K562 (cell line): Measurements from ENCODE around the gene SORCS2. TPM values are rescaled to one million over a fixed set of nuclear protein-coding genes. Genes with fewer than 3 reads are reported as not detected.

Source experiments
- ATAC-seq: fragments of 200-7000 bp; cut with Tn5 transposase; 3 replicates; pipeline ENCODE4 v1.9.1; 2020; ENCODE audit warnings: moderate library complexity
- BruUV-seq: library from RNA; stranded (reverse); fragments of 400-500 nt; replicated peaks from 2 replicates; lab custom pipeline; 2021; lab: Mats Ljungman, UMichigan
- CTCF ChIA-PET: fragments of 300-600 bp; formaldehyde crosslinking; extraction: SDS; loops from one replicate; lab custom pipeline; 2021; ENCODE audit warnings: low intra/inter-chr PET ratio; lab: Yijun Ruan, JAX
- POLR2A ChIA-PET: fragments of 300-600, 350-650 bp; sonication (Branson Sonifier 250); formaldehyde crosslinking; extraction: SDS; loops from one replicate; lab custom pipeline; 2021; ENCODE audit warnings: antibody characterized with exemption, inconsistent platforms; lab: Yijun Ruan, JAX
- DNase-seq, 4 experiments: peaks; one replicate each; pipeline versions ENCODE4 v3.0.0 to v3.0.0-alpha.2; 2011 to 2018; ENCODE audit warnings: low spot score in 3 of 4, mixed read lengths in 3 of 4; ENCODE audit errors: extremely low read depth in 1 of 4
- FAIRE-seq: peaks from 2 replicates; lab custom pipeline; 2011; peaks lifted over from hg19 to GRCh38; lab: Jason Lieb, UNC
- H2AFZ ChIP-seq: 2 replicates; pipeline ENCODE4 v1.6.0; 2011; ENCODE audit warnings: low read depth, low read length, control low read depth, inconsistent platforms
- H3K27ac ChIP-seq: fragments of 200-600 bp; 3 replicates; pipeline ENCODE4 v1.8.0; 2011; ENCODE audit warnings: low read depth, mild to moderate bottlenecking, control low read depth, inconsistent platforms, low read length, moderate library complexity, mixed read lengths; ENCODE audit errors: extremely low read depth
- H3K27me3 ChIP-seq, 2 experiments: fragments of 300-600 bp in 1 of 2; 2 replicates in 1 of 2; 3 replicates in 1 of 2; pipeline versions ENCODE4 v1.6.0 to v1.8.0; 2011; ENCODE audit warnings: inconsistent platforms in 2 of 2, low read length in 2 of 2, mild to moderate bottlenecking in 1 of 2, mixed read lengths in 1 of 2, moderate library complexity in 1 of 2; ENCODE audit not compliant: control insufficient read depth in 2 of 2, insufficient read depth in 2 of 2
- H3K36me3 ChIP-seq: fragments of 300-600 bp; 3 replicates; pipeline ENCODE4 v1.8.0; 2011; ENCODE audit warnings: mild to moderate bottlenecking, low read length, inconsistent platforms; ENCODE audit not compliant: control insufficient read depth, insufficient read depth
- H3K4me1 ChIP-seq, 2 experiments: fragments of 200-600 bp in 1 of 2; replicated peaks in 1 of 2; 2 replicates in 1 of 2; 3 replicates in 1 of 2; pipeline versions ENCODE4 v1.5.1 to v1.8.0; 2011; ENCODE audit warnings: inconsistent platforms in 2 of 2, low read length in 2 of 2, mild to moderate bottlenecking in 1 of 2, mixed read lengths in 1 of 2, moderate library complexity in 1 of 2; ENCODE audit not compliant: control insufficient read depth in 2 of 2, insufficient read depth in 2 of 2
- H3K4me2 ChIP-seq: 2 replicates; pipeline ENCODE4 v1.6.1; 2011; ENCODE audit warnings: low read length, control low read depth, inconsistent platforms, mixed read lengths; ENCODE audit not compliant: insufficient read depth
- H3K4me3 ChIP-seq: fragments of 200-600 bp; sonication (generic), shearing (Covaris generic); 2 replicates; pipeline ENCODE4 v1.5.1; 2016; ENCODE audit warnings: control low read depth, inconsistent platforms
- H3K79me2 ChIP-seq: fragments of 200-600 bp; 3 replicates; pipeline ENCODE4 v1.8.0; 2011; ENCODE audit warnings: low read length, inconsistent platforms; ENCODE audit not compliant: control insufficient read depth, insufficient read depth
- H3K9ac ChIP-seq, 2 experiments: 2 replicates each; pipeline versions ENCODE4 v1.6.0 to v1.6.1; 2011; ENCODE audit warnings: low read depth in 2 of 2, low read length in 2 of 2, control low read depth in 1 of 2, inconsistent platforms in 1 of 2, mild to moderate bottlenecking in 1 of 2, mixed read lengths in 1 of 2; ENCODE audit not compliant: insufficient read depth in 1 of 2
- H3K9me1 ChIP-seq: one replicate; pipeline ENCODE4 v1.6.0; 2011; ENCODE audit warnings: inconsistent platforms, mild to moderate bottlenecking, low read length, moderate library complexity; ENCODE audit not compliant: control insufficient read depth, insufficient read depth
- H3K9me3 ChIP-seq: replicated peaks from 2 replicates; pipeline ENCODE4 v1.5.1; 2011; ENCODE audit warnings: low read depth, low read length, inconsistent platforms; ENCODE audit not compliant: control insufficient read depth, insufficient read depth
- H4K20me1 ChIP-seq: replicated peaks from 2 replicates; pipeline ENCODE4 v1.6.1; 2011; ENCODE audit warnings: low read length, inconsistent platforms, mixed read lengths; ENCODE audit not compliant: control insufficient read depth, insufficient read depth
- BACH1 ChIP-seq: fragments of 200-800 bp; sonication (Bioruptor generic); IDR thresholded peaks from 2 replicates; pipeline ENCODE4 v1.6.1; 2016; ENCODE audit warnings: missing genetic modification characterization, missing compliant biosample characterization
- BDP1 ChIP-seq: IDR thresholded peaks from 3 replicates; pipeline ENCODE4 v1.6.1; 2011; ENCODE audit not compliant: insufficient read length, insufficient read depth
- BRD9 ChIP-seq: fragments of 450-650 bp; IDR thresholded peaks from 2 replicates; pipeline ENCODE4 v1.6.1; 2018; ENCODE audit warnings: low read depth; ENCODE audit not compliant: partially characterized antibody
- CC2D1A ChIP-seq: fragments of 450-650 bp; IDR thresholded peaks from 2 replicates; pipeline ENCODE4 v1.6.1; 2017; ENCODE audit warnings: mild to moderate bottlenecking
- HLTF ChIP-seq: fragments of 450-650 bp; IDR thresholded peaks from 2 replicates; pipeline ENCODE4 v1.6.1; 2016
- ZFP30 ChIP-seq: fragments of 250-450 bp; sonication (Bioruptor Pico); IDR thresholded peaks from 2 replicates; pipeline ENCODE4 v1.8.0; 2022; ENCODE audit warnings: moderate library complexity, mild to moderate bottlenecking, inconsistent platforms, borderline replicate concordance
- WGBS: fragments of 100-300 bp; shearing (Covaris generic); methylation state at CpG from one replicate; pipeline ENCODE4 v1.1.6; 2016; ENCODE audit warnings: low coverage, mixed read lengths; ENCODE audit not compliant: insufficient coverage; ENCODE audit errors: missing lambda C conversion rate; 5-methylcytosine and 5-hydroxymethylcytosine counted together
- in situ Hi-C: fragments of 300-500 bp; cut with MboI; formaldehyde crosslinking; loops from 4 replicates; pipeline ENCODE4 v1.15.0; 2018; ENCODE audit warnings: inconsistent platforms, mixed read lengths
- intact Hi-C: fragments of 100-400 bp; cut with micrococcal nuclease; formaldehyde crosslinking; loops from 2 replicates; pipeline ENCODE4 v1.14.2; 2022
- polyA plus RNA-seq, 8 experiments: library from polyadenylated mRNA; depleted of rRNA in 4 of 8; stranded (reverse) in 5 of 8; unstranded in 3 of 8; fragments of >200 nt; fragmentation: Nextera tagmentation in 2 of 8; fragmentation: Illumina TruSeq in 1 of 8; extraction: Ambion mirVana in 2 of 8; extraction: Trizol in 1 of 8; gene quantifications; 2 replicates each; pipeline versions ENCODE4 v1.2.1 to v1.2.3, GENCODE V29; 2011 to 2014; ENCODE audit warnings: inconsistent platforms in 1 of 8, missing spikeins in 1 of 8
- total RNA-seq, 7 experiments: library from RNA; depleted of rRNA in 6 of 7; stranded (reverse); fragments of >200 nt in 6 of 7; fragmentation: Illumina TruSeq in 2 of 7; extraction: Trizol in 2 of 7; gene quantifications; 2 replicates each; pipeline versions ENCODE4 v1.2.1 to v1.2.3, GENCODE V29; 2011 to 2021; ENCODE audit warnings: low replicate concordance in 1 of 7

Gene SORCS2
- total and polyA plus RNA-seq, 9 of the 15 experiments (the other 6 are each of a cell fraction or from before 2014, with no cell fraction given) = not detected

DNA sequence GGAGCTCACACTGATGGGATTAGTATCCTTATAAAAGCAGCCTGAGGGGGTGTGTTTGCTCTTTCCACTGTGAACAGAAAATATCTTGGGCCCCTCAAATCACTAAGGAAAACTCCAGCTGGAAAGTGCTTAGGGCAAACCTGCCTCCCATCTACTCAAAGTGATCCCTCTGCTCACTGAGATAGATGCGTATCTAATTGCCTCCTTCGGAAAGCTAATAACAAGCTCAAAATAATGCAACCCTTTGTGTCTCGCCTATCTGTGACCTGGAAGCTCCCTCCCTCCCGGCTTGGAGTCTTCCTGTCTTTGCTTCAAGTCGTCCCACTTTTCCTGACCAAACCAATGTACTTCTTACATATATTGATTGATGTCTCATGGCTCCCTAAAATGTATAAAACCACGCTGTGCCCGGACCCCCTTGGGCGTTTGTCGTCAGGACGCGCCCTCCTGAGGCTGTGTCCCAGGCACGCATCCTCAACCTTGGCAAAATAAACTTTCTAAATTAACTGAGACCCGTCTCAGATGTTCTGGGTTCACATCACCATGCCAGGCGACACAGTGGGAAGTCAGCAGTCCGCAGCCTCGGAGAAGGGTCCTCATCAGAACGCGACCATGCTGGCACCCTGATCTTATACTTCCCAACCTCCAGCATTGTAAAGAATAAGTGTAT is 34.1 kb upstream of the SORCS2 start (continued):
- TF ChIP-seq HLTF (no peak), ZFP30 (CRISPR knock-in tag) (no peak), CC2D1A (no peak)

DNA sequence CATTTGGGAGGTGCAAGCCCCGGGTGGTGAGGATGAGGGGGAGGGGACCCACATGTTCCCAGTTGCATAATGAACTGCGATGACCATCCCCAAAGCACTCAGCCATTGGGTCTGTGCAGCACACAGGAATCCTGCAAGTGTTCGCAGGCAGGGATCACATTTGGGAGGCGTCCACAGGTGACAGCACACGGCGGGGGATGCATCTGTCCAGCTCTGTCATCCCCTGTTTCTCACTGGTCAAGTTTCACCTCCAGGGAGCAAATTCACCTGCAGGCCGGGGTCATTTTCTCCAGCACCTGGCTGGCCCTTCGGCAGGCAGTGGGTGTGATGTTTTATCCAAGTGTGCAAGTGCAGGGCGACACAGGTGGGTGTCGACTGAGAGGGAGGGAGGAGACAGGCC is 33.3 kb upstream of the SORCS2 start:
- H3K27ac ChIP-seq = no peak overlapping the region
- H3K36me3 ChIP-seq = no peaks in the 10 kb centered on the region
- ChIA-PET POLR2A (no interaction called here), CTCF (no interaction called here)
- no peak overlapping the region for H3K4me3 ChIP-seq
- no peak overlapping the region for H3K4me2 ChIP-seq
- no peak overlapping the region for H2AFZ ChIP-seq
- BruUV-seq = no TSS peak
- no peak for ATAC-seq
- WGBS = 2% methylated on average over 9 of the region's 10 CpGs
- H3K9me1 ChIP-seq = no peaks in the 10 kb centered on the region
- H4K20me1 ChIP-seq = no peaks in the 10 kb centered on the region
- H3K9ac ChIP-seq = no peak overlapping the region
- H3K79me2 ChIP-seq = no peaks in the 10 kb centered on the region
- no peaks in the 10 kb centered on the region for H3K9me3 ChIP-seq
- no peak for FAIRE-seq
- DNase-seq = no peak
- H3K4me1 ChIP-seq = peaks cover 14 to 15% of the 10 kb centered on the region in 2 experiments; a peak in 3 of 5 replicates
- intact Hi-C loops = no loop called here
- in situ Hi-C loops = no loop called here
- peaks cover 40 to 73% of the 10 kb centered on the region in 2 experiments; a peak in 4 of 5 replicates for H3K27me3 ChIP-seq
- no peak for TF ChIP-seq BDP1
- no peak for TF ChIP-seq BACH1
- TF ChIP-seq BRD9 = no peak
